ENCODE data around the gene RCN1. TPM values are rescaled to one million over a fixed set of nuclear protein-coding genes. Genes with fewer than 3 reads are reported as not detected.
"Not testable (repeated sequence)": the region's sequence is repeated elsewhere in the genome, so short reads cannot be mapped to it uniquely, and the experiment has no call there.

The RCN1 gene
- total RNA-seq, 4 donors from 2014 or later: 20.3 to 40.0 (median 29.4) TPM

DNA sequence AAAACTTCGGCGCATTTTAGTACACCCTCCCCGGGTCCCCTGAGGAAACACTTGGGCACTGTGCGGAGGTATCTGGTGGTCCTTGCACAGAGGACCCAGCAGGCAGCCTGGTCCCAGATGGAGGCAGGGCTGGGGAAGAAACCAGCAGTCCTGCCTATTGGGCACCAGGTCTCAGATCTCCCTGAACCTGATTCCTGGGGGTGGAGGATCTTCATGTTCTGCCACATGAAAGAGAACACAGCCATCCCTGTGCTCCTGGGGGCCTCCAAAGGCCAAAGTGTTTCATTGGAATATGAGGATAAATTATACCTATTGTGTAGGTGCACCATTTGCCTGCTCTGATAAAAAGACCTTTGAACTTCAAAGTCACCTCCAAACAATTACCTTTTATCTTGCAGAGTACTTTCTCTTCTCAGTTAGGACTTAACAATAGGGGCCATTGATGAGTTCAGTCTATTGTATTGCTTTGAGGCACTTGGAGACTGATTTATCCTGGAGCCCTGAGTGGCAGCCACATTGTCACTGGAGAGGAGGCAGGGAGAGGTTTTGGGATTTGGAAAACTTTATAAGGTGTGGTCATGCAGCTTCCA is 1.8 kb downstream of the RCN1 start:
- intact Hi-C loops (cut with DNase I; ENCODE audit: low total_unique reads): no loop called here
- TF ChIP-seq, protein P1, sequence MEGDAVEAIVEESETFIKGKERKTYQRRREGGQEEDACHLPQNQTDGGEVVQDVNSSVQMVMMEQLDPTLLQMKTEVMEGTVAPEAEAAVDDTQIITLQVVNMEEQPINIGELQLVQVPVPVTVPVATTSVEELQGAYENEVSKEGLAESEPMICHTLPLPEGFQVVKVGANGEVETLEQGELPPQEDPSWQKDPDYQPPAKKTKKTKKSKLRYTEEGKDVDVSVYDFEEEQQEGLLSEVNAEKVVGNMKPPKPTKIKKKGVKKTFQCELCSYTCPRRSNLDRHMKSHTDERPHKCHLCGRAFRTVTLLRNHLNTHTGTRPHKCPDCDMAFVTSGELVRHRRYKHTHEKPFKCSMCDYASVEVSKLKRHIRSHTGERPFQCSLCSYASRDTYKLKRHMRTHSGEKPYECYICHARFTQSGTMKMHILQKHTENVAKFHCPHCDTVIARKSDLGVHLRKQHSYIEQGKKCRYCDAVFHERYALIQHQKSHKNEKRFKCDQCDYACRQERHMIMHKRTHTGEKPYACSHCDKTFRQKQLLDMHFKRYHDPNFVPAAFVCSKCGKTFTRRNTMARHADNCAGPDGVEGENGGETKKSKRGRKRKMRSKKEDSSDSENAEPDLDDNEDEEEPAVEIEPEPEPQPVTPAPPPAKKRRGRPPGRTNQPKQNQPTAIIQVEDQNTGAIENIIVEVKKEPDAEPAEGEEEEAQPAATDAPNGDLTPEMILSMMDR (IDR thresholded peaks at IDR 0.05): no peak
- no peak for TF ChIP-seq POLR2A (IDR thresholded peaks at IDR 0.05)
- DNase-seq (ENCODE audit: low spot score in 2 of 2): no peak
- H3K4me3 ChIP-seq (ENCODE audit: low read depth, poor library complexity, severe bottlenecking): no peak overlapping the region
- WGBS, 2 donors: 61 to 67% methylated on average over 3 to 4 of the region's 4 CpGs

DNA sequence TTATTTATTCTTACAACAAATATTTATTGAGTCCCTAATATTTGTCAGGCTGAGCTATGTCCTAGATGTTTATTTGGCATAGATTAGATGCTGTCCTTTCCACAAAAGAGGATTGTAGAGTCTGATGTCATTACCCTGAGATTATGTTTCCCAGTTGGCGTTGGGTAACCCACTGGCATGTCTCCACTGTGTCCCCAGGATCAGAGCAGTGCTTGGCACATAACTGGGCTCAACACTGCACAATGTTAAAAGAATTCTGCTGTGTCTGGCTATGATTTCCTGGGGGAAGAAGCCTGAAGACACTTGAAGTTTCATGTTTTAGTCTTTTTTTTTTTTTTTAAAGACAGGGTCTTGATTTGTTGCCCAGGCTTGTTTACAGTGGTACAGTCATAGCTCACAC is 4.0 kb downstream of the RCN1 start:
- 43 to 46% methylated on average over 1 of the region's 1 CpG for WGBS, 2 donors
- TF ChIP-seq POLR2A (IDR thresholded peaks at IDR 0.05): no peak
- TF ChIP-seq, protein P1 (IDR thresholded peaks at IDR 0.05): no peak
- H3K4me3 ChIP-seq (ENCODE audit: low read depth, poor library complexity, severe bottlenecking): no peak overlapping the region
- intact Hi-C loops (cut with DNase I; ENCODE audit: low total_unique reads): no loop called here
- no peak for DNase-seq (ENCODE audit: low spot score in 2 of 2)

DNA sequence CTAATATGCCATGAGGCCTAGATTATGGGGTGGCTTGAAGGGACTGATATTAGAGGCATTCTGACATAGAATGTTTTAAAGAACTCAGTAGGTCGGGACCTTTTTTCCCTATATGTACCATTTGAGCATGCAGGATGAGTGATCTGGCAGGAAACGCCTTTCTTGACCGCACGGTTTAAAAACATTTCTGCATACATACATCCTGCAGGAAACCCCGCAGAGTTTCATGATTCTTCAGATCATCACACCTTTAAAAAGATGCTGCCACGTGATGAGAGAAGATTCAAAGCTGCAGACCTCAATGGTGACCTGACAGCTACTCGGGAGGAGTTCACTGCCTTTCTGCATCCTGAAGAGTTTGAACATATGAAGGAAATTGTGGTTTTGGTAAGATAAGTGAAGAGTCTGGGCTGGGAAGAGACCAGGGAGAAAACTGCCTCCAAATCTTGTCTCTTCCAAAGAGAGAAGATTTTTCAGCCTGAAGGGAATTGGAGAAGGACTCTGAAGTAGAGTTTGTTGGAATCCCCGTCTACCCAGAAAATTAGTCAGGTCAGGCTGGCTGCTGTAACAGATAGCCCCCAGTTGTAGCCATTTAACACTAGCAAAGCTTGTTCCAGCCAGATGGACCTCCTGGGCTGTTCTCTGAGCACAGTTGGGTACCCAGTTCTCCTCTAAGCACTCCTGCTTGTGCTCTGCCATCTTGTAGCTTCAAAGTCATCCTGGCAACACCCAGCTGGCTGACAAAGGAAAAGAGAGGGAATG is 7.4 kb downstream of the RCN1 start:
- DNase-seq (ENCODE audit: low spot score in 2 of 2): no peak
- no peak overlapping the region for H3K4me3 ChIP-seq (ENCODE audit: low read depth, poor library complexity, severe bottlenecking)
- WGBS, 2 donors: 93 to 98% methylated on average over 8 of the region's 8 CpGs
- TF ChIP-seq, protein P1 (IDR thresholded peaks at IDR 0.05): no peak
- intact Hi-C loops (cut with DNase I; ENCODE audit: low total_unique reads): no loop called here

DNA sequence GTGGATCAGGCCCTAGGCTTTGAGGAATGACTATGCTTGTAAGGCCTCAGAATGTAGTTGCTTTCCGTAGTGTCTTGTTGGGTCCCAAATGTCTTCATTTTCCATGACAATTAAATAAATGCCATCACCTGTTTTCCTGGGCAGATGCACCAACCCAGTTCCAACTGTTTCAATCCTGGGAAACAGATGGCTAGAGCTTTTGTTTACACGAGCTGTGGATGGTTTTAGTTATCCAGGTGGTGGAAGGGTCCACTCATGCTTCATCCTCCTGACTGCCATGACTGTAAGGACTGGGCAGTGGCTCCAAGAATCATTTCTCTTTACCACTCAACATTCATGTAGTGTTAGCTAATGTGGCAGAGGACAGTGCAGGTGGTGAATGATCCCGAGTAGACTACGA is 8.6 kb downstream of the RCN1 start:
- DNase-seq (ENCODE audit: low spot score in 2 of 2): no peak

DNA sequence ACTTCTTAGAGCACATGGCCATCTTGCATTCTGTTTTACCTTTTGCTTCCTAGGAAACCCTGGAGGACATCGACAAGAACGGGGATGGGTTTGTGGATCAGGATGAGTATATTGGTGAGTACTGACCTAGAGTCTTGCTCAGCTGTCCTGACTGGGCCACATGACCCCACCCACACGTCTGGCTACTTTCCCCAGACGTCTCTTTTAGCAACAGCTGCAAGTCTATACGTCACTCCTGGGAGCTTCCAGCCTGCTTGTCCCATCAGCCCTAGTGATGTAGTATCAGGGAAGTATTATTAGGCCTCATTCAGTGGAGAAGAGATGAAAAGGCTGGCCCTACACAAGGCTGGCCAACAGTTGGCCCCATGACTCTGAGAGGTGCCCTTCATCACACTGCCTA is 9.6 kb downstream of the RCN1 start:
- TF ChIP-seq, protein P1 (IDR thresholded peaks at IDR 0.05): no peak
- no peak for TF ChIP-seq POLR2A (IDR thresholded peaks at IDR 0.05)
- intact Hi-C loops (cut with DNase I; ENCODE audit: low total_unique reads): no loop called here
- H3K4me3 ChIP-seq (ENCODE audit: low read depth, poor library complexity, severe bottlenecking): no peak overlapping the region
- no peak for DNase-seq (ENCODE audit: low spot score in 2 of 2)
- 57 to 63% methylated on average over 5 of the region's 5 CpGs for WGBS, 2 donors

More for the DNA sequence above, 8.6 kb downstream of the RCN1 start:
- H3K4me3 ChIP-seq (ENCODE audit: low read depth, poor library complexity, severe bottlenecking): no peak overlapping the region
- no peak for TF ChIP-seq POLR2A (IDR thresholded peaks at IDR 0.05)
- 89 to 90% methylated on average over 4 of the region's 4 CpGs for WGBS, 2 donors
- intact Hi-C loops (cut with DNase I; ENCODE audit: low total_unique reads): no loop called here

DNA sequence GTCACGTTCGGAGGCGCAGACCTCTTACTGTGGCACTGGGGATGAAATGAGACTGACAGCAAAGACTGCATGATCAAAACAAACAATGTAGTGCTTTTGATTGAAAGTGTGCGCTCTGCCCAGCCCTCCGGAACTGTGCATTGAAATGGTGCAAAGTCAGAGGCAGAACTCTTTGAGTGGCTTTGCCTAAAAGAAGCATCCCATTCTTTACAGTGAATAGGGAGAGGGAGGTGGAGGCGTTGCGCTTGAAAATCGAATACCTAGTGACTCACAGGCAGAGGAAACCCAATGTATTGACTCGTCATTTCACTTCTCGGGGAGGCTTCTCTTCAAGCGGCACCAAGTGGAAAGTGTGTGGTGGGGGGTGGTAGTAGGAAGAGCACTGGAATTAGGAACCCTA is 10.9 kb downstream of the RCN1 start:
- TF ChIP-seq, protein P1 (IDR thresholded peaks at IDR 0.05): no peak
- no peak for TF ChIP-seq POLR2A (IDR thresholded peaks at IDR 0.05)
- intact Hi-C loops (cut with DNase I; ENCODE audit: low total_unique reads): no loop called here
- WGBS, 2 donors: 86 to 95% methylated on average over 11 of the region's 11 CpGs
- H3K4me3 ChIP-seq (ENCODE audit: low read depth, poor library complexity, severe bottlenecking): no peak overlapping the region
- DNase-seq (ENCODE audit: low spot score in 2 of 2): no peak

DNA sequence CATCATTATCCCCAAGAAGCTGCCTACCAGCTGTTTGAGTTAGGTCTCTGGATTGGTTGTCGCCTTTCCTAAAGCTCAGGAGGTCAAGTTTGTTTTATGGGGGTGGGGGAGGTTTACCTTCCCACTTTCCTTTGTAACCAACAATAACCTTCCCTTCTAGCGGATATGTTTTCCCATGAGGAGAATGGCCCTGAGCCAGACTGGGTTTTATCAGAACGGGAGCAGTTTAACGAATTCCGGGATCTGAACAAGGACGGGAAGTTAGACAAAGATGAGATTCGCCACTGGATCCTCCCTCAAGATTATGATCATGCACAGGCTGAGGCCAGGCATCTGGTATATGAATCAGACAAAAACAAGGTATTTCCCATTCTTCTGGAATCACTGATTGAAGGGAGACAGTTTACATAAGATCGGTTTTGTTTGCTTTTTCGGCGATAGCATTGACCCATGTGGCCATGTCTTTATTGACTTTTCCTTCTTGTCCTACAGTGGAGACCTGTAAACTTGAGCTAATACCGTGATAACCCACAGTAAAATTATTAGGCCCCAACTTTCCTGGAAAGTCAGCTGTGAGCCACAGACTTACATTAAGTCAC is 12.3 kb downstream of the RCN1 start:
- DNase-seq (ENCODE audit: low spot score in 2 of 2); intact Hi-C loops (cut with DNase I; ENCODE audit: low total_unique reads); H3K4me3 ChIP-seq (ENCODE audit: low read depth, poor library complexity, severe bottlenecking): not testable (repeated sequence)
- WGBS, 2 donors: 85 to 89% methylated on average over 11 of the region's 11 CpGs
